ENCODE data around the gene PIH1D1.

Gene PIH1D1

GRCh38 chr19:49409441-49410029 is 42.1 kb downstream of the PIH1D1 start:
- H3K4me3 ChIP-seq (ENCODE audit: low read depth, low read length), result no peak overlapping the region
- TF ChIP-seq CTCF (IDR thresholded peaks at IDR 0.05; ENCODE audit: low read depth, low read length, missing control alignments), result no peak
- in situ Hi-C loops (cut with HindIII; ENCODE audit: low sequenced_read_pairs), result no loop called here
- no peak for DNase-seq (ENCODE audit: low read depth)

GRCh38 chr19:49408816-49409440 is 42.7 kb downstream of the PIH1D1 start:
- no peak for TF ChIP-seq CTCF (IDR thresholded peaks at IDR 0.05; ENCODE audit: low read depth, low read length, missing control alignments)
- DNase-seq (ENCODE audit: low read depth), result no peak
- no peak overlapping the region for H3K4me3 ChIP-seq (ENCODE audit: low read depth, low read length)
- in situ Hi-C loops (cut with HindIII; ENCODE audit: low sequenced_read_pairs), result no loop called here

- no peak for DNase-seq (ENCODE audit: low read depth)
- in situ Hi-C loops (cut with HindIII; ENCODE audit: low sequenced_read_pairs), result no loop called here
- no peak for TF ChIP-seq CTCF (IDR thresholded peaks at IDR 0.05; ENCODE audit: low read depth, low read length, missing control alignments)
- no peak overlapping the region for H3K4me3 ChIP-seq (ENCODE audit: low read depth, low read length)
Measured at GRCh38 chr19:49407482-49408015, 44.1 kb downstream of the PIH1D1 start.

- in situ Hi-C loops (cut with HindIII; ENCODE audit: low sequenced_read_pairs), result no loop called here
- H3K4me3 ChIP-seq (ENCODE audit: low read depth, low read length), result no peak overlapping the region
- TF ChIP-seq CTCF (IDR thresholded peaks at IDR 0.05; ENCODE audit: low read depth, low read length, missing control alignments), result no peak
- DNase-seq (ENCODE audit: low read depth), result no peak
Measured at GRCh38 chr19:49407079-49407478, 44.5 kb downstream of the PIH1D1 start.

- in situ Hi-C loops (cut with HindIII; ENCODE audit: low sequenced_read_pairs), result no loop called here
- DNase-seq (ENCODE audit: low read depth), result peak; percentile 26
- TF ChIP-seq CTCF (IDR thresholded peaks at IDR 0.05; ENCODE audit: low read depth, low read length, missing control alignments), result no peak
- H3K4me3 ChIP-seq (ENCODE audit: low read depth, low read length), result no peak overlapping the region
Measured at GRCh38 chr19:49403404-49404187, 48.0 kb downstream of the PIH1D1 start.

GRCh38 chr19:49400029-49400428 is 51.6 kb downstream of the PIH1D1 start:
- no peak overlapping the region for H3K4me3 ChIP-seq (ENCODE audit: low read depth, low read length)
- no peak for TF ChIP-seq CTCF (IDR thresholded peaks at IDR 0.05; ENCODE audit: low read depth, low read length, missing control alignments)
- DNase-seq (ENCODE audit: low read depth), result no peak
- in situ Hi-C loops (cut with HindIII; ENCODE audit: low sequenced_read_pairs), result no loop called here

All from astrocyte of the cerebellum (primary cell).